Hepatocyte (in vitro differentiated cells): Measurements from ENCODE around the gene CARS1. TPM values are rescaled to one million over a fixed set of nuclear protein-coding genes. Genes with fewer than 3 reads are reported as not detected.

Experiments
- DNase-seq: peaks from one replicate; pipeline ENCODE4 v3.0.0-alpha.2; 2016; ENCODE audit warnings: low spot score
- H2AFZ ChIP-seq: fragments of 200-600 bp; sonication (generic); 2 replicates; pipeline ENCODE4 v1.6.0; 2016; ENCODE audit warnings: antibody characterized with exemption, mild to moderate bottlenecking
- H3K27ac ChIP-seq: fragments of 200-600 bp; sonication (generic); 2 replicates; pipeline ENCODE4 v1.5.1; 2016; ENCODE audit warnings: mild to moderate bottlenecking
- H3K27me3 ChIP-seq: fragments of 200-600 bp; sonication (generic); 2 replicates; pipeline ENCODE4 v1.6.1; 2016
- H3K36me3 ChIP-seq: fragments of 200-600 bp; sonication (generic); replicated peaks from 2 replicates; pipeline ENCODE4 v1.5.1; 2016; ENCODE audit warnings: low read depth; ENCODE audit not compliant: insufficient read depth
- H3K4me1 ChIP-seq: fragments of 200-600 bp; sonication (generic); 2 replicates; pipeline ENCODE4 v1.5.1; 2016; ENCODE audit warnings: mild to moderate bottlenecking, moderate library complexity; ENCODE audit not compliant: insufficient read depth
- H3K4me2 ChIP-seq: fragments of 200-600 bp; sonication (generic); 2 replicates; pipeline ENCODE4 v1.6.0; 2016
- H3K4me3 ChIP-seq: fragments of 200-600 bp; sonication (generic); 2 replicates; pipeline ENCODE4 v1.5.1; 2016; ENCODE audit warnings: mild to moderate bottlenecking
- H3K79me2 ChIP-seq: fragments of 200-600 bp; sonication (generic); 2 replicates; pipeline ENCODE4 v1.6.0; 2017; ENCODE audit warnings: mild to moderate bottlenecking
- H3K9me2 ChIP-seq: fragments of 200-600 bp; sonication (generic); replicated peaks from 2 replicates; pipeline ENCODE4 v1.6.0; 2017; ENCODE audit warnings: mild to moderate bottlenecking; ENCODE audit not compliant: insufficient read depth
- H3K9me3 ChIP-seq: fragments of 200-600 bp; sonication (generic); 2 replicates; pipeline ENCODE4 v1.5.1; 2016; ENCODE audit warnings: low read depth, mild to moderate bottlenecking
- H4K20me1 ChIP-seq: fragments of 200-600 bp; sonication (generic); 2 replicates; pipeline ENCODE4 v1.6.0; 2016; ENCODE audit warnings: mild to moderate bottlenecking; ENCODE audit not compliant: insufficient read depth, poor library complexity, severe bottlenecking
- CTCF ChIP-seq: fragments of 200-600 bp; sonication (generic); IDR thresholded peaks from 2 replicates; pipeline ENCODE4 v1.5.1; 2016; ENCODE audit warnings: antibody characterized with exemption, mild to moderate bottlenecking; ENCODE audit not compliant: poor library complexity
- EZH2 ChIP-seq: fragments of 200-600 bp; sonication (generic); IDR thresholded peaks from 2 replicates; pipeline ENCODE4 v1.6.1; 2016; ENCODE audit warnings: antibody characterized with exemption, mild to moderate bottlenecking, borderline replicate concordance
- EZH2phosphoT487 ChIP-seq: fragments of 200-600 bp; sonication (generic); IDR thresholded peaks from one replicate; pipeline ENCODE4 v1.6.1; 2018; ENCODE audit warnings: antibody characterized with exemption, mild to moderate bottlenecking, low read depth, moderate library complexity; ENCODE audit not compliant: unreplicated experiment, severe bottlenecking
- WGBS: methylation state at CpG from one replicate; pipeline ENCODE4 v1.1.6; 2016; ENCODE audit warnings: low lambda C conversion rate; ENCODE audit errors: missing lambda C conversion rate; 5-methylcytosine and 5-hydroxymethylcytosine counted together
- polyA plus RNA-seq: library from polyadenylated mRNA; unstranded; fragments of >200 nt; fragmentation: Nextera tagmentation; extraction: Ambion mirVana; gene quantifications from 2 replicates; pipeline ENCODE4 v1.2.1, GENCODE V29; 2016
- total RNA-seq: library from RNA; depleted of rRNA; stranded (reverse); fragments of >200 nt; gene quantifications from 2 replicates; pipeline ENCODE4 v1.2.3, GENCODE V29; 2014

Gene CARS1
- total and polyA plus RNA-seq, 2 experiments from 2014 or later, result 35.5 to 42.0 TPM

GRCh38 chr11:3047637-3048036, 9.6 kb downstream of the CARS1 start:
- H3K79me2 ChIP-seq, result peaks cover 91% of the 10 kb centered on the region
- H3K4me1 ChIP-seq, result peaks cover 11% of the 10 kb centered on the region
- TF ChIP-seq CTCF (no peak), EZH2 (no peak), EZH2phosphoT487 (no peak)
- 96% methylated on average over 16 of the region's 16 CpGs for WGBS
- H3K4me2 ChIP-seq, result no peak overlapping the region
- no peak overlapping the region for H3K4me3 ChIP-seq
- no peak overlapping the region for H3K27ac ChIP-seq
- no peak overlapping the region for H2AFZ ChIP-seq
- H3K9me3 ChIP-seq, result no peaks in the 10 kb centered on the region
- H3K27me3 ChIP-seq, result no peaks in the 10 kb centered on the region
- no peaks in the 10 kb centered on the region for H3K9me2 ChIP-seq
- H3K36me3 ChIP-seq, result no peaks in the 10 kb centered on the region
- DNase-seq, result no peak
- peaks cover 78% of the 10 kb centered on the region for H4K20me1 ChIP-seq

DNA sequence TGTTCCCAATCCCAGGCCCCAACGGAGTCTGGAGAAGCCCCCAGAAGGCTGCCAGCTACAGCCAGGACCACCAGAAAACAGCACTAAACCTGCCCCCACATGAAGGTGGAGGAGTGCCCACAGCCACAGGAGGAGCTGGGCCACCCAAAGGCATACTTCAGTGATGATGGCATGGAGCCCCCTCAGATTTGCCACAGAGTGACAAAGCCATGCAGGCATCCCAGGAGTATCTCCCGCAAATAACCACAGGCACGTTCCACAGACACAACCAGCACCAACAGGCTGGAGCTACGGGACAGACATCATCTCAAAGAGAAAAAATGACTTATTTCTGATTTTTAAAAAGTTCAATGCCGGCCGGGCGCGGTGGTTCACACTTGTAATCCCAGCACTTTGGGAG, 10.6 kb downstream of the CARS1 start:
- H2AFZ ChIP-seq, result no peak overlapping the region
- peaks cover 85% of the 10 kb centered on the region for H3K79me2 ChIP-seq
- no peak overlapping the region for H3K4me2 ChIP-seq
- DNase-seq, result no peak
- no peaks in the 10 kb centered on the region for H3K36me3 ChIP-seq
- WGBS, result 87% methylated on average over 8 of the region's 8 CpGs
- no peak overlapping the region for H3K27ac ChIP-seq
- H3K4me3 ChIP-seq, result no peak overlapping the region
- H3K9me3 ChIP-seq, result no peaks in the 10 kb centered on the region
- peaks cover 76% of the 10 kb centered on the region for H4K20me1 ChIP-seq
- H3K4me1 ChIP-seq, result peaks cover 6% of the 10 kb centered on the region
- TF ChIP-seq CTCF (no peak), EZH2phosphoT487 (no peak)
- H3K27me3 ChIP-seq, result no peaks in the 10 kb centered on the region
- no peaks in the 10 kb centered on the region for H3K9me2 ChIP-seq

DNA sequence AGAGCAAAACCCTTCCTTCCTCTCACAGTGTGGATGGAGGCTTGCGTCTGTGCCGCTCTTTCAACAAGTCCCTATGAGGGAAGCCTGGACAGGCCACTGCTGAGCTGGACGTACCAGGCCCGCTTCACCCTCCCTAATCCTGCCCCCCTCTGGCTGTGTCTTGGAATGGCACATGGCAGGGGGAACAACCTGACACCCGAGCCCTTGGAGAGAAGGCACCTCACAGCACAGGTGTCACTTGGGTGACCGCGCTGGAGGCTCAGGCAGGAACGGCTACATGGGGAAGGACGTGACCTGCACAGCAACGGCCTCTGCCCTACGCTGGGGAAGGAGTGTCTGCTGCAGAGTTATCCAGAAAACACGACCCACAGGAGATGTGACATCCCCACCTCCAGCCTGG, 11.0 kb downstream of the CARS1 start:
- Histone ChIP-seq H3K4me1 (peaks cover 1% of the 10 kb centered on the region), H3K27ac (no peak overlapping the region), H3K79me2 (peaks cover 82% of the 10 kb centered on the region), H3K4me3 (no peak overlapping the region), H3K4me2 (no peak overlapping the region), H3K27me3 (no peaks in the 10 kb centered on the region), H3K9me2 (no peaks in the 10 kb centered on the region), H3K36me3 (no peaks in the 10 kb centered on the region), H3K9me3 (no peaks in the 10 kb centered on the region), H4K20me1 (peaks cover 74% of the 10 kb centered on the region), H2AFZ (no peak overlapping the region)
- TF ChIP-seq EZH2 (no peak), EZH2phosphoT487 (no peak), CTCF (no peak)
- DNase-seq, result no peak
- WGBS, result 94% methylated on average over 12 of the region's 12 CpGs

- no peaks in the 10 kb centered on the region for H3K36me3 ChIP-seq
- WGBS, result 98% methylated on average over 11 of the region's 12 CpGs
- no peaks in the 10 kb centered on the region for H3K27me3 ChIP-seq
- no peak overlapping the region for H3K4me3 ChIP-seq
- no peak for TF ChIP-seq CTCF
- no peak for TF ChIP-seq EZH2
- TF ChIP-seq EZH2phosphoT487, result no peak
- H3K9me2 ChIP-seq, result no peaks in the 10 kb centered on the region
- peaks cover 61% of the 10 kb centered on the region for H4K20me1 ChIP-seq
- H3K9me3 ChIP-seq, result no peaks in the 10 kb centered on the region
- H3K27ac ChIP-seq, result no peak overlapping the region
- peaks cover 69% of the 10 kb centered on the region for H3K79me2 ChIP-seq
- H2AFZ ChIP-seq, result no peak overlapping the region
- DNase-seq, result no peak
- no peaks in the 10 kb centered on the region for H3K4me1 ChIP-seq
- no peak overlapping the region for H3K4me2 ChIP-seq
Measured at GRCh38 chr11:3044915-3045314, 12.3 kb downstream of the CARS1 start.
